VCaP (cell line): ENCODE data around the gene CCIN.
"Not testable (repeated sequence)": the region's sequence is repeated elsewhere in the genome, so short reads cannot be mapped to it uniquely, and the experiment has no call there.

Source experiments
- H3K27ac ChIP-seq: fragments of 450-650 bp; 2 replicates; pipeline ENCODE4 v1.5.1; 2017
- TF ChIP-seq, protein P1 (sequence below): fragments of 450-650 bp; conservative IDR thresholded peaks from 2 replicates; pipeline ENCODE4 v1.5.1; 2017; ENCODE audit warnings: mild to moderate bottlenecking, moderate library complexity

The CCIN gene

DNA sequence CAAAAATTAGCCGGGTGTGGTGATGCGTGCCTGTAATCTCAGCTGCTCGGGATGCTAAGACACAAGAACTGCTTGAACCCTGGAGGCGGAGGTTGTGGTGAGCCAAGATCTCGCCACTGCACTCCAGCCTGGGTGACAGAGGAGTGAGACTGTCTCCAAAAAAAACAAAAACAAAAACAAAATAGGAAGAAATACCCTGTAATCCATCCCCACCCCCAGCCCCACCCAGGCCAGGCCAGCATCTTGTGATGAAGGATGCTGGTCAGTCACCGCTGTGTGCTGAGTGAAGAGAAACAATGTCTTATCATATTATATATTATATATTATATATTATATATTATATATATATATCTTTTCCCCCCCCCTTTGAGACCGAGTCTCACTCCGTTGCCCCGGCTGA is 15.4 kb upstream of the CCIN start:
- no peak overlapping the region for H3K27ac ChIP-seq
- TF ChIP-seq, protein P1, sequence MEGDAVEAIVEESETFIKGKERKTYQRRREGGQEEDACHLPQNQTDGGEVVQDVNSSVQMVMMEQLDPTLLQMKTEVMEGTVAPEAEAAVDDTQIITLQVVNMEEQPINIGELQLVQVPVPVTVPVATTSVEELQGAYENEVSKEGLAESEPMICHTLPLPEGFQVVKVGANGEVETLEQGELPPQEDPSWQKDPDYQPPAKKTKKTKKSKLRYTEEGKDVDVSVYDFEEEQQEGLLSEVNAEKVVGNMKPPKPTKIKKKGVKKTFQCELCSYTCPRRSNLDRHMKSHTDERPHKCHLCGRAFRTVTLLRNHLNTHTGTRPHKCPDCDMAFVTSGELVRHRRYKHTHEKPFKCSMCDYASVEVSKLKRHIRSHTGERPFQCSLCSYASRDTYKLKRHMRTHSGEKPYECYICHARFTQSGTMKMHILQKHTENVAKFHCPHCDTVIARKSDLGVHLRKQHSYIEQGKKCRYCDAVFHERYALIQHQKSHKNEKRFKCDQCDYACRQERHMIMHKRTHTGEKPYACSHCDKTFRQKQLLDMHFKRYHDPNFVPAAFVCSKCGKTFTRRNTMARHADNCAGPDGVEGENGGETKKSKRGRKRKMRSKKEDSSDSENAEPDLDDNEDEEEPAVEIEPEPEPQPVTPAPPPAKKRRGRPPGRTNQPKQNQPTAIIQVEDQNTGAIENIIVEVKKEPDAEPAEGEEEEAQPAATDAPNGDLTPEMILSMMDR, result no peak

DNA sequence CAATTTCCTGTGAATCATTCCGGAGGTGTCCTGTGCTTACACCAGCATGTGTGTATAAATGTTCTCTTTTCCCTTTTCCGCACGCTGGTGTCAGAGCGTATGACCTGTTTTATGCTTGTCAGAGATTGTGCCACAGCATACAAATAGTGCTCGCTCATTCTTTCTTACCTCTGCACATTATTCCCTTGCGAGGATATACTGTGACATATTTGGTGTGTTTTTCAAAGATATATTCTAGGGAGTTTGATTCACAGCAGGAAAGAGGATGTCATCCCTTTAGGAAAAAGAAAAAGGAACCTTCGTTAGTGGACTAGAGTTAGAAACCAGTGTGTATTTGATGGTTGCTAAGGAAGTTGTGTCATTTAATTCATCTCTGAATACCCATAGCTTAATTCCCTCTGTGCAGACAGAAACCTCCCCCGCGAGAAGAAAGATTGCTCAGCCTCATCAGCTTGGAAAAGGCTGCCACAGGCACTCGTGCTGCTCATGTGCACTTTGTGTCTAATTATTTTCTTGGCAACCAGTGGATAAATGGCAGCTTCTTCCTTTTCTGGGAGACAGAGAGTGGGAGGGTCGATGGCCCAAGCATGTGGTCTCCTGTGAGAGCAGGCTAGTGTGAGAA is 14.7 kb upstream of the CCIN start:
- TF ChIP-seq, protein P1, result no peak
- no peak overlapping the region for H3K27ac ChIP-seq

DNA sequence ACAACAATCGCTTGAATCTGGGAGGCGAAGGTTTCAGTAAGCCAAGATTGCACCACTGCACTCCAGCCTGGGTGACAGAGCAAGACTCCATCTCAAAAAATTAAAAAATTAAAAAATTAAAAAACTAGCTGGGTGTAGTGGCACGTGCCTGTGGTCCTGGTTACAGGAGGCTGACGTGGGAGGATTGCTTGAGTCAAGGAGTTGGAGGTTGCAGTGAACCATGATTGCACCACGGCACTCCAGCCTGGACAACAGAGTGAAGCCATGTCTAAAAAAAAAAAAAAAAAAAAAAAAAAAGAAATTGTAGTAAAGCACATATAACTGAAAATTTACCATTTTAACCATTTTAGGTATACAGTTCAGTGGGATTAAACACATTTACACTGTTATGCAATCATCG is 13.1 kb upstream of the CCIN start:
- no peak overlapping the region for H3K27ac ChIP-seq
- TF ChIP-seq, protein P1, result no peak

DNA sequence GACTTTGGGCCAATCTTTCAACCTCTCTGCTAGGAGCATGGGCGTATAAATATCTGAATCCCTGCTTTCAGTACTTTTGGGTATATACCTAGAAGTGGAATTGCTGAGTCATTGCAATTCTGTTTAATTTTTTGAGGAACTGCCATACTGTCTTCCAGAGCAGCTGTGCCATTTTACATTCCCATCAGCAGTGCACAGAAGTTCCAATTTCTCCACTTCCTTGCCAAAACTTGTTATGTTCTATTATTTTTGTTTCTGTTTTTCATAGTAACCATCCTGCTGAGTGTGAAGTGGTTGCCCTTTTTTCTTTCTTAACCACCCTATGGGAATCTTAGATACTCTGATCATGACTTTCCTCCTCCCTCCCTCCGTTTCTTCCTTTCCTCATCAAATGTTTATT is 11.1 kb upstream of the CCIN start:
- TF ChIP-seq, protein P1, result no peak
- no peak overlapping the region for H3K27ac ChIP-seq

DNA sequence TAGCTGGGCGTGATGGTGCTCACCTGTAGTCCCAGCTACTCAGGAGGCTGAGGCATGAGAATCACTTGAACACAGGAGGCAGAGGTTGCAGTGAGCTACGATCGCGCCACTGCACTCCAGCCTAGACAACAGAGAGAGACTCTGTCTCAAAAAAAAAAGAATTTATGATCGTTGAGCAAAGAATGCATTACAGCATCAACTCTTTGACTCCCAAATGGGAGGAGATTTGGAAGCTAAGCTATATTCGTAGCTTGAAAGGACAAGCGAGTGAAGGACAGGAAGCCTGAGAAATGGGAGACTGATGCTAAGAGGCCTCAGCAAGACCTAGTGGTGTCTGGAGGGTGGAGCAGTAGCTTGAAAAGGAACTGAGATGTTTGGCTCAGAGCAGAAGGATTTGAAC is 10.3 kb upstream of the CCIN start:
- no peak overlapping the region for H3K27ac ChIP-seq
- TF ChIP-seq, protein P1, result no peak

DNA sequence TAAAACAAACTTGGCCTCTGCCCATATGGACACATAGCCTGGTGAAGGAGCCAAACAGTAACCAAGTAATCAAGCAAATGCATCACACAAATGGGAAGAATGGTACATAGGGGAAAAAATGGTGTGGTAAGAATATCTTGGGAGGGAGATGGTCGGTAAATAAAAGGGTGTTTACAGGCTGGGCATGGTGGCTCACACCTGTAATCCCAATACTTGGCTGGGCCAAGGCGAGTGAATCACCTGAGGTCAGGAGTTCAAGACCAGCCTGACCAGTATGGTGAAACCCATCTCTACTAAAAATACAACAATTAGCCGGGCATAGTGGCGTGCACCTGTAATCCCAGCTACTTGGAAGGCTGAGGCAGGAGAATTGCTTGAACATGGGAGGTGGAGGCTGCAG is 9.7 kb upstream of the CCIN start:
- not testable (repeated sequence) for H3K27ac ChIP-seq

DNA sequence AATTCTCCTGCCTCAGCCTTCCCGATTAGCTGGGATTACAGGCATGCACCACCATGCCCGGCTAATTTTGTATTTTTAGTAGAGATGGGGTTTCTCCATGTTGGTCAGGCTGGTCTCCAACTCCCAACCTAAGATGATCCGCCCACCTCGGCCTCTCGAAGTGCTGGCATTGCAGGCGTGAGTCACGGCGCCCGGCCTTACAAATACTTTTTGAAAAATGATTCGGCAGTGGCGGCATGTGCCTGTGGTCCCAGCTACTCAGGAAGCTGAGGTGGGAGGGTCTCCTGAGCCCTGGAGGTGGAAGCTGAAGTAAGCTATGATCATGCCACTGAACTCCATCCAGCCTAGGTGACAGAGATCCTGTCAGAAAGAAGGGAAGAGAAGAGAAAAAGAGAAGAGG is 9.1 kb upstream of the CCIN start:
- not testable (repeated sequence) for H3K27ac ChIP-seq

DNA sequence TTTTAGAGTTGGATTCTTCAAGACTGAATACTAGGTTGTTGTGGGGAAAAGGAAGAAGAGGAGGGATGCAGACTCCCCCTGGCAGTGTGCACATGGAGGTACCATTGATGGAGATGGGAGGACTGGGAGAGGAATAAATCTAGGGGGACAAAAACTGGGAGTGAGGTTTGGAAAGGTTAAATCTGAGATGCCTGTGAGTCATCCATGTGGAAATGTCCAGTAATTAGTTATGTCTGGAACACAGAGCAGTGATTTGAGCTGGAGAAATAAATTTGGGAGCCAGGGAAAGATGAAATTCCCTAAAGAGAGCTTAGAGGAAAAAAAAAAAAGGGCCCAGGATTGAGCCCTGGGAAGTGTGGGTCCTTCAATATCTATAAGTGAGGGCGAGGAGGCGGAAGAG is 8.0 kb upstream of the CCIN start:
- TF ChIP-seq, protein P1, result no peak
- no peak overlapping the region for H3K27ac ChIP-seq

DNA sequence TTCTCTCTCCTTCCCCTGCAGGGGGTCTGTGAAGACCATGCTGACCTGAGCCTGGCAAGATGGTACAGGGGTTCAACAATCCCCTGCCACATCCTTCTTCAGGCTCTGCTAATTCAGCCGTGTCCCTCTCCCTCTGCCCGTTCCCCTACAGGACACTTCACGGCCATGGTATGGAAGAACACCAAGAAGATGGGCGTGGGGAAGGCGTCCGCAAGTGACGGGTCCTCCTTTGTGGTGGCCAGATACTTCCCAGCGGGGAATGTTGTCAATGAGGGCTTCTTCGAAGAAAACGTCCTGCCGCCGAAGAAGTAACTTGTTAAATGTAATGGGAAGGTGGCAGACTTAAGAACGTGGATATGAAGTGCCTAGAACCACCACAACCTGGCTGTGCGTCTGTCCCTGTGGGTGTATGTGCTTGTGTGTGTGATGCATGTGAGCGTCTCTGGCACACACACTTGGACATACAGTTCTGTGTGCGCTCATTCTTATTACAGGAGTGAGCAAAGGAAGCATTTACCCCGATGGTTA is 6.9 kb upstream of the CCIN start:
- H3K27ac ChIP-seq, result no peak overlapping the region
- TF ChIP-seq, protein P1, result no peak
